ENCODE data around the gene IRAK3.

Gene IRAK3

GRCh38 chr12:66252771-66253170 lies 63.8 kb downstream of the IRAK3 start:
- in situ Hi-C loops (cut with MboI; ENCODE audit: low sequenced_read_pairs), result no loop called here

DNA sequence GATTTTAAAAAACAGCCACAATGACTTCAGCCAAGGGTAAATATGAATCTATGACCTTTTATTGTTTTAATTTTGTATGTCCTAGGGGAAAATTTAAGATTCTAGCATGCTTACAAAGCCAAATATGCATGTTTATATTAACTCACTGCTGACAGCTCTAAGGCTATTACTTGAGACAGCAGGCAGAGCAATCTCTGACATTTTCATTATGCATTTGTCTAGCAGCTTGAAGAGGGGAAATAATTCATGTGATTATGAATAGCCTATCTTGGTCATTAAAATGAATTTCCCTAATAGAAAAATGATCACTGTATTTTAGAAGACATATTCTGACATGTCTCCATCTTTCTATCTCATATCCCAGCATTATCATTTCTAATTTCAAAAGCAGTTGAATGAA lies 66.7 kb downstream of the IRAK3 start:
- in situ Hi-C loops (cut with MboI; ENCODE audit: low sequenced_read_pairs), result no loop called here

DNA sequence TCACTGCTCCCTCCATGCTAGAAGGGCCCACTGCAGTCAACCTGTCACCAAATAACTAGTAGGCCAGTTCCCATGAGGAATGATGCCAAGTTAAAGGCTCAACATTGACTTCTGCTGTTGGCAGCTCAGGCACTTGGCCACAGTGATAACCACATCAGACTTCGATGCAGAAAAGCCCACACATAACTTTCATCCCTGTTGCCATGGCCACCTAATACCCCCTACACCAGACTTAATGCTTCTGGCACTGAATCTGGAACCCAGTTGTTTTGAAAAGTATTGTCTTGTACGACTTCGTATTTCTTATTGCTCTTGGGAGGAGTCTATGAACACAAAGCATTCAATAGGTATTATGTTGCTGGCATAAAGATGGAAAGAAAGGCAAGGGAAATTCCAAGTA lies 69.0 kb downstream of the IRAK3 start:
- in situ Hi-C loops (cut with MboI; ENCODE audit: low sequenced_read_pairs), result no loop called here

DNA sequence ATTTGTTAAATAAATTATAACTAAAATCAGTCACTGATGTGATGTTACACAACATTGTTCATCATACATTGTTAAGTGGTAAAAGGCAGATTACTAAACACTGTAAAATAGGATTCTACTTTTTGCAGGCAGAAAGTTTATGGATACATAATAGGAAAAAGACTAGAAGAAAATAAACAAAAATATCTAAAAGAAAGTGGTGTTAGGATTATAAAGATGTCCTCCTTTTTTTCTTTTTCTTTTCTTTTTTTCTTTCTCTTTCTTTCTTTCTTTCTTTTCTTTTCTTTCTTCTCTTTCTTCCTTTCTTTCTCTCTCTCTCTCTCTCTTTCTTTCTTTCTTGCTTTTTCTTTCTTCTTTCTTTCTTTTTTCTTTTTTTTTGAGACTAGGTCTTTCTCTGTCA lies 73.7 kb downstream of the IRAK3 start:
- in situ Hi-C loops (cut with MboI; ENCODE audit: low sequenced_read_pairs), result no loop called here

GRCh38 chr12:66268562-66268961 lies 79.5 kb downstream of the IRAK3 start:
- in situ Hi-C loops (cut with MboI; ENCODE audit: low sequenced_read_pairs), result no loop called here

DNA sequence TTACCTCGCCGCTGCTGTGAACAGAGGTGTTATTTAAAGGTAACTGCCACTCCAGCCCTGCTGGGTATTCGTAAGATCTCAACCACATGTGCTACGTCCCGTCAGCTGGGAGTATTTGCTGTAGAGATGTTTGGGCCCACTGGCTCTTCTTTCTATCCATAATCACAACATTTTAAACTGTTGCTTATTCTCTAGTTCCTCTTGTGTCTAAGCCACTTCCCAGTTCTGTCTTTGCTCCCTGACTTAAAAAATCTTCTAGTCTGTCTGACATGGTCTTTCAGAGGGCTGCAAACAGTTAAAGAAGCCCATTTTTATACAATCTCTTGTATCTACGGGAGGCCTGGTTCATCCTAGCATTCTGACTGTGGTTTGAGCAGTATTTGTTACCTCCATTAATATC lies 80.1 kb downstream of the IRAK3 start:
- in situ Hi-C loops (cut with MboI; ENCODE audit: low sequenced_read_pairs), result no loop called here

GRCh38 chr12:66269757-66270383 lies 80.9 kb downstream of the IRAK3 start:
- in situ Hi-C loops (cut with MboI; ENCODE audit: low sequenced_read_pairs), result no loop called here

GRCh38 chr12:66270613-66271012 lies 81.6 kb downstream of the IRAK3 start:
- in situ Hi-C loops (cut with MboI; ENCODE audit: low sequenced_read_pairs), result no loop called here

DNA sequence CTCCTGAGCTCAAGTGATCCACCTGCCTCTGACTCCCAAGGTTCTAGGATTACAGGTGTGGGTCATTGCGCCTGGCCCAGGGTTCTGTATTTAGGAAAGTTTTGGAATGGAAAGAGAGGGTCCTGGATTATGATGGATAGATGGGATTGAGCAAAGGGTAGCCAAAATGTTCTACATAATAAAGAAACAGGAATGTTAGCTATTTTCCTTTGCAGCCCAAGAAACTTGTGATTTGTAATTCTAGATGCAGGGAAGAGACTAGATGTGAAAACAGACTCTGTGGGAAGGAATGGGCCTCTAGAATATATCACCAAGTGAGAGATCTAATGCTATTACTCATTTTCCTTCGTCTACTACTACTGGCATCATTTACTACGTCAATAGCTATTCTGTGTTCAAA lies 83.6 kb downstream of the IRAK3 start:
- in situ Hi-C loops (cut with MboI; ENCODE audit: low sequenced_read_pairs), result no loop called here

DNA sequence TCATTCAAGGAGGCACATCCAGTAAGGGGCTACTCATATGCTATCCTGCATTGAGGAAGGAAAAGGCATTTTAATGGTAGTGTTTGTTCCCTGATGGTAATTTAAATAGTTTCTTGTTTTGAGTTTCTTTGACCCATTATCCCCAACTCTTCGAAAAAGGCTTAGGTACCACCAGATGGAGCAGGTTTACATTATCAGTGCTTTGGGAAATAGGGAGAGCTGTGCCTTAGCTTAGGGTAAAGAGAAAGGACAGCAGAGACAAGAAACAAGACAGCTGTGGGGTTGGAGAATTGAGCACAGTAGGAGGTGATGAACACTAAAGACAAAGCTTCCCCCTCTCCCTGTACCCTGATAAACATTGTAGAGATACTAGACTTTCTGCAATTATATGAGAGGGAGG lies 84.1 kb downstream of the IRAK3 start:
- in situ Hi-C loops (cut with MboI; ENCODE audit: low sequenced_read_pairs), result no loop called here

DNA sequence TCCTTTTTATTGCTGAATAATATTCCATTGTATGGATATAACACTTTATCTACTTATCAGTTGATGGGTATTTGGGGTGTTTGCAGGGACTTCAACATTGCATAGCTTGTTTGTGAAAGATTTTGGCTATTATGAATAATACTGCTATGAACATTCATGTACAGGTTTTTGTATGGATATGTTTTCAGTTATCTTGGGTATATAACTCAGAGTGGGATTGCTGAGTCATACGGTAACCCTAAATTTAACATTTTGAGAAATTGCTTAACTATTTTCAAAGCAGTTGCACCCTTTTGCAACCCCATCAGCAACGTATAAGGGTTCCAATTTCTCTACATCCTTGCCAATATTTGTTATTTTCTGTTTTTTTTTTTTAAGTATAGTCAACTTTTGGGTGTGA lies 86.0 kb downstream of the IRAK3 start:
- in situ Hi-C loops (cut with MboI; ENCODE audit: low sequenced_read_pairs), result no loop called here

DNA sequence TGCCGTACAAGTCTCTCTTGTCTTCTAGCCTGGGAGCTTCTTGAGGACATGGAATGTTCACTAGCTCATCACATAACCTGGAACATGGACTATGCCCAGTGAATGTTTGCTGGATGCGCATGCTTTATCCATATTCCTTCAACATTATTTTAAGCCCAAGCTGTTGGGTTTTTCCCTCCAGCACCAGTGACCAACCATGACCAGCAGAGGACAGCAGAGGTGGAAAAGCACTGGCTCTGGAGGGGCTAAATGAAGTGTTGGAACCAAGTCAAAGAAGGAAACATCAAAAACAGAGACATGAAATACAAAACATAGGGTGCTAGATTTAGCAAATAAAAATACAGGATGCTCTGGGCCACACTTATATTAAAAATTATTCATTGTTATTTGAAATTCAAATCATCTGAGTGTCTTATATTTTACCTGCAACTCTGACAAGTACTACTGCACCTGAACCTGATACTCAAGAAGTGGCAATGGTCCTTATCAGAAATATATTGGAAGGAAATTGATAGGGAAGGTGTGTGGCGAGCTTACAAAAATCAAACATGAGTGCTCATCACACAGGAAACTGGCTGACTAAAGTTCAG lies 90.2 kb downstream of the IRAK3 start:
- in situ Hi-C loops (cut with MboI; ENCODE audit: low sequenced_read_pairs), result no loop called here

DNA sequence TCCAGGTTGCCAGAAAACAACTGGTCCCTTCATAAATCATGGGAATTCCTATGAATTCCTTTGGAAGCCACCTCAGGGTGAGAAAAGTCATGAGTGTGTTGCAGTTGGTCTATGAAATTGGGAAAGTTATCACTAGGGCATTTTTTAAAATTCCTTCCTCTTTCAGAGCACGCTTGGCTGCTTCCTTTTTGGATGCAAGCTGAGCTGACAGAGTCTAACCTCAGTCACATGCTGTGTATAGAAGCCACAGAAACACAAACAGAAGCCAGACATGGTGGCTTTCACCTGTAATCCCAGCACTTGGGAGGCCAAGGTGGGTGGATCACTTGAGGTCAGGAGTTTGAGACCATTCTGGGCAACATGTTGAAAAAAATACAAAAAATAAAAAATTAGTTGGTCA lies 91.5 kb downstream of the IRAK3 start:
- in situ Hi-C loops (cut with MboI; ENCODE audit: low sequenced_read_pairs), result no loop called here

GRCh38 chr12:66282244-66282643 lies 93.2 kb downstream of the IRAK3 start:
- in situ Hi-C loops (cut with MboI; ENCODE audit: low sequenced_read_pairs), result no loop called here

GRCh38 chr12:66287275-66287674 lies 98.3 kb downstream of the IRAK3 start:
- in situ Hi-C loops (cut with MboI; ENCODE audit: low sequenced_read_pairs), result no loop called here

- in situ Hi-C loops (cut with MboI; ENCODE audit: low sequenced_read_pairs), result no loop called here
These were observed 99.1 kb downstream of the IRAK3 start for GRCh38 chr12:66288121-66288520.

GRCh38 chr12:66289485-66289884 lies 100.5 kb downstream of the IRAK3 start:
- in situ Hi-C loops (cut with MboI; ENCODE audit: low sequenced_read_pairs), result no loop called here

DNA sequence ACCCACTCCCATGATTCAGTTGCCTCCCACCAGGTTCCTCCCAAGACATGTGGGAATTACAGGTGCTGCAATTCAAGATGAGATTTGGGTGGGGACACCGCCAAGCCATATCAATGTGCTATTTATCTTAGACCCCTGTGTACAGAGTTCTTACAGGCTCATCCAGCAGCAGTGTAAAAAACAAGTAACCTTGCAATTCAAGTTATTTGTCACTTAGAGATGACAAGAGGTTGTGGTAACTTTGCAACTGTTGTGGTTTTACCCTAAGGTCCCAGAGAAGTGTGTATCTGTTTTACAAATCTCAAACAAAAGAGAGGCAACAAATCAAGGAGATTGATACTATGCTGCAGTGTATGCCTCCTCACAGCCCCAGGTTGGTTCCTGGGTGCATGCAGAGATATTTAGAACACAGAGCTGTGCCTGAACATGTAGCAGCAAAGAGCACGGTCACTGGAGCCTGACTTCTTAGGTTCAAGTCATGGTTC lies 101.7 kb downstream of the IRAK3 start:
- in situ Hi-C loops (cut with MboI; ENCODE audit: low sequenced_read_pairs), result no loop called here

DNA sequence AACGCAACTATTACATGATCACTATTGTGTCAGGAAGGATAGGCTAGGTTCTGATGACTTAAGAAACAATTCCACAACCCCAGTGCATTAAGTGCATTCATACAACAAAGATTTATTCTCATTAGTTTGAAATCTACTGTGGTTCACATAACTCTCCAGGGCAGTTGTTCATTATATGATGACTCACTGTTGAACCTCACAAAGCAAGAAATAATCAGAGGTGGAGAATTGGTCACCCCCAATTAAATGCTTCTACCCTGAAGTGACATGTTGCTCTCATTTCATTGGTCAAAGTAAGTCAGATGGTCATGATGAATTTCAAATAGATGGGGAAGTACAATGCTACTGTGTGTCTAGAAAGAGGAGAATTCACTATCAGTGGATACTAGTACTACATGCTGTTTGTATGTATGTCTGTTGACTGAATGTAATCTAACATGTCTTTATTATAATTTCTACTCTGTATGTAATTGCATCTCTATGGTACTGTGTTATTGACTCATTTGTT lies 107.2 kb downstream of the IRAK3 start:
- in situ Hi-C loops (cut with MboI; ENCODE audit: low sequenced_read_pairs), result no loop called here

DNA sequence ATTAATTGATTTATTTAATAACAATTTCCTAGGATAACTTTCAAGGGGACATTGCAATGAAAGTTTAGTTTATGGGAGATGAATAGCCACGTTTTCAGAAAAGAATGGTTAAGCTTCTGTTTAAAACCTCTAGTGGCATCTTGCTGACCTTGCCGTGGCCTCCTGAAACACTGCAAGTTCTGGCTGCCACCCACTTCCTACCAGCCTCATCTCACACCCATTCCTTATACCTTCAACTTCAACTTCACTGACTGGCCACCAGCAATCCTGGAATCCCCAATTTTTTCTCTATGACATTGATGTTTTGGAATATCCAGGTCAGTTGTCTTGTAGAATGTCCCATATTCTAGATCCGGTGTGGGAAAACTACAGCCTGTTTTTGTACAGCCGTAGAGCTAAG lies 108.1 kb downstream of the IRAK3 start:
- in situ Hi-C loops (cut with MboI; ENCODE audit: low sequenced_read_pairs), result no loop called here

- in situ Hi-C loops (cut with MboI; ENCODE audit: low sequenced_read_pairs), result no loop called here
These were observed 108.9 kb downstream of the IRAK3 start for GRCh38 chr12:66297923-66298322.

GRCh38 chr12:66301944-66302826 lies 113.2 kb downstream of the IRAK3 start, which contains the start of gene HELB:
HELB (plus strand) TSS chr12:66302493; CDS start chr12:66302604, 111 bp downstream.
- in situ Hi-C loops (cut with MboI; ENCODE audit: low sequenced_read_pairs), result no loop called here
